SK-N-MC (cell line): ENCODE data around the gene HS3ST2.

ENCODE experiments used
- EZH2 ChIP-seq: fragments of 200-600 bp; sonication (generic); IDR thresholded peaks from one replicate; pipeline ENCODE4 v1.6.1; 2017; ENCODE audit warnings: antibody characterized with exemption
- FOXP2 ChIP-seq: optimal IDR thresholded peaks from 2 replicates; pipeline ENCODE3; 2011; ENCODE audit warnings: mild to moderate bottlenecking, moderate library complexity; ENCODE audit not compliant: insufficient read depth; ENCODE audit errors: extremely low read length, control extremely low read depth
- POLR2AphosphoS5 ChIP-seq: IDR thresholded peaks from 2 replicates; pipeline ENCODE4 v1.6.1; 2012; ENCODE audit warnings: mild to moderate bottlenecking, low read depth, low read length, borderline replicate concordance

GRCh38 chr16:22928882-22929435 is 115.0 kb downstream of the HS3ST2 start:
- no peak for TF ChIP-seq EZH2
- no peak for TF ChIP-seq POLR2AphosphoS5
- TF ChIP-seq FOXP2: no peak
